ENCODE data around the gene C1QTNF9. TPM values are rescaled to one million over a fixed set of nuclear protein-coding genes. Genes with fewer than 3 reads are reported as not detected.

The C1QTNF9 gene
- total and polyA plus RNA-seq, 4 donors = 0.10 to 0.25 (median 0.19) TPM; not detected in 1

GRCh38 chr13:24307211-24308067 is 1.9 kb upstream of the C1QTNF9 start:
- WGBS = 80% methylated on average over 27 of the region's 27 CpGs
- peak in 1 of 2 donors; percentile 6 for TF ChIP-seq RAD21 (IDR thresholded peaks at IDR 0.05)
- no peak for TF ChIP-seq REST (IDR thresholded peaks at IDR 0.05)
- H3K4me1 ChIP-seq (ENCODE audit: control insufficient read depth in 4 of 4, insufficient read depth in 4 of 4, low read length in 3 of 4) = no peaks in the 10 kb centered on the region
- H3K27ac ChIP-seq (ENCODE audit: low read depth in 1 of 2, low read length in 2 of 2) = no peak overlapping the region
- H3K4me3 ChIP-seq (ENCODE audit: low read depth in 1 of 3, low read length in 3 of 3) = no peak overlapping the region
- H3K36me3 ChIP-seq (ENCODE audit: control insufficient read depth in 4 of 4, insufficient read depth in 3 of 4, low read depth in 1 of 4, low read length in 3 of 4) = peaks cover 2 to 37% (median 25%) of the 10 kb centered on the region in 4 donors
- no peak for DNase-seq (ENCODE audit: low spot score)
- no peaks in the 10 kb centered on the region for H3K9me3 ChIP-seq (ENCODE audit: control insufficient read depth in 4 of 4, low read length in 3 of 4)
- H3K9ac ChIP-seq (ENCODE audit: low read depth in 1 of 2, low read length in 2 of 2) = no peak overlapping the region
- no peaks in the 10 kb centered on the region for H3K27me3 ChIP-seq (ENCODE audit: control insufficient read depth in 4 of 4, insufficient read depth in 4 of 4, low read length in 3 of 4)

GRCh38 chr13:24308068-24308445 is 1.3 kb upstream of the C1QTNF9 start:
- Histone ChIP-seq H3K4me1 (ENCODE audit: control insufficient read depth in 4 of 4, insufficient read depth in 4 of 4, low read length in 3 of 4) (no peaks in the 10 kb centered on the region), H3K4me3 (ENCODE audit: low read depth in 1 of 3, low read length in 3 of 3) (no peak overlapping the region), H3K9ac (ENCODE audit: low read depth in 1 of 2, low read length in 2 of 2) (no peak overlapping the region), H3K36me3 (ENCODE audit: control insufficient read depth in 4 of 4, insufficient read depth in 3 of 4, low read depth in 1 of 4, low read length in 3 of 4) (peaks cover 0 to 31% (median 19%) of the 10 kb centered on the region in 4 donors), H3K27me3 (ENCODE audit: control insufficient read depth in 4 of 4, insufficient read depth in 4 of 4, low read length in 3 of 4) (no peaks in the 10 kb centered on the region), H3K9me3 (ENCODE audit: control insufficient read depth in 4 of 4, low read length in 3 of 4) (no peaks in the 10 kb centered on the region), H3K27ac (ENCODE audit: low read depth in 1 of 2, low read length in 2 of 2) (no peak overlapping the region)
- DNase-seq (ENCODE audit: low spot score) = no peak
- 81% methylated on average over 33 of the region's 33 CpGs for WGBS
- no peak for TF ChIP-seq RAD21 (IDR thresholded peaks at IDR 0.05)
- TF ChIP-seq JUND (IDR thresholded peaks at IDR 0.05) = no peak
- TF ChIP-seq NR2F2 (IDR thresholded peaks at IDR 0.05) = no peak
- no peak for TF ChIP-seq YY1 (IDR thresholded peaks at IDR 0.05)
- no peak for TF ChIP-seq EGR1 (IDR thresholded peaks at IDR 0.05; ENCODE audit: low read depth in 2 of 2)
- no peak for TF ChIP-seq CTCF (IDR thresholded peaks at IDR 0.05; ENCODE audit: low read depth, low read length, missing input control)
- no peak for TF ChIP-seq ATF3 (IDR thresholded peaks at IDR 0.05)
- no peak for TF ChIP-seq ZBTB33 (IDR thresholded peaks at IDR 0.05)
- no peak for TF ChIP-seq HNF4G (IDR thresholded peaks at IDR 0.05)
- TF ChIP-seq HNF4A (conservative IDR thresholded peaks at IDR 0.05) = no peak
- TF ChIP-seq RXRA (IDR thresholded peaks at IDR 0.05) = no peak

All from liver (tissue), 9 donors.